GM19372 (cell line): ENCODE data around the gene TERT.
"Not testable (repeated sequence)": the region's sequence is repeated elsewhere in the genome, so short reads cannot be mapped to it uniquely, and the experiment has no call there.

Source experiments
- ATAC-seq: cut with Tn5 transposase; IDR thresholded peaks from one replicate; pipeline ENCODE4 v1.9.1; 2021; ENCODE audit warnings: mild to moderate bottlenecking, low read depth, moderate library complexity; ENCODE audit not compliant: unreplicated experiment

Gene TERT

GRCh38 chr5:1331861-1332405 is 37.1 kb upstream of the TERT start:
- no peak for ATAC-seq

- ATAC-seq, result no peak
These were observed 36.3 kb upstream of the TERT start for GRCh38 chr5:1330847-1331831.

GRCh38 chr5:1330146-1330846 is 35.4 kb upstream of the TERT start:
- ATAC-seq, result no peak

- no peak for ATAC-seq
These were observed 34.3 kb upstream of the TERT start for GRCh38 chr5:1329111-1329579.

- ATAC-seq, result not testable (repeated sequence)
These were observed 33.6 kb upstream of the TERT start for GRCh38 chr5:1328237-1329110.

GRCh38 chr5:1326901-1327756 is 32.3 kb upstream of the TERT start:
- ATAC-seq, result not testable (repeated sequence)

GRCh38 chr5:1326532-1326875 is 31.6 kb upstream of the TERT start:
- not testable (repeated sequence) for ATAC-seq

- ATAC-seq, result no peak
These were observed 31.1 kb upstream of the TERT start for GRCh38 chr5:1325870-1326531.

GRCh38 chr5:1325191-1325741 is 30.4 kb upstream of the TERT start:
- ATAC-seq, result no peak

- ATAC-seq, result no peak
These were observed 29.9 kb upstream of the TERT start for GRCh38 chr5:1324719-1325190.

- ATAC-seq, result no peak
These were observed 29.4 kb upstream of the TERT start for GRCh38 chr5:1324301-1324700.

GRCh38 chr5:1323803-1324173 is 28.9 kb upstream of the TERT start:
- no peak for ATAC-seq

- no peak for ATAC-seq
These were observed 28.3 kb upstream of the TERT start for GRCh38 chr5:1322955-1323802.

- ATAC-seq, result no peak
These were observed 27.4 kb upstream of the TERT start for GRCh38 chr5:1322036-1322900.

GRCh38 chr5:1321576-1321975 is 26.7 kb upstream of the TERT start:
- no peak for ATAC-seq

GRCh38 chr5:1320436-1321344 is 25.8 kb upstream of the TERT start:
- no peak for ATAC-seq
